Kidney capillary endothelial cell (primary cell): Measurements from ENCODE around the gene LDLRAD4.
A peak's percentile ranks its signal among the peaks of the same experiment; 100 is the strongest.
"Not testable (repeated sequence)": the region's sequence is repeated elsewhere in the genome, so short reads cannot be mapped to it uniquely, and the experiment has no call there.

ENCODE experiments used
- DNase-seq: peaks from one replicate; pipeline ENCODE4 v3.0.0-alpha.2; 2018; ENCODE audit warnings: low spot score

The LDLRAD4 gene

DNA sequence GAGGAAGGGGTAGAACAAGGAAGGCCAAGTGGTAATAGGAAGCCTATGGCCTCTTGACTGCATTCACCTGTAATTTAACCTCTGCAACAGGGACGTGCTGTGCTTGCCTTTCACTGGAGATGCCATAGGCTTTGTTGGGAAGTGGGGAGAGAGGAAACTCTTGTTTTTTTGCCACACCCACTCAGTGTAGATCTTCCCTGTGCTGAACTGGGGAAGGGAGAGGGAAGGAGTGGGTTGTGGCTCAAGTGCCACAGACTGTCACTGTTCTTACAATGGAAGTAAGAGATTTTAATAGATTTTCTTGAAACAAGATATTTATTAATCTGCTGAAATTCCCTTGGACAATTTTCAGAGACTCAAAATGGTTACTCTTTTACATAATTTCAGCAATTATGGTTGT is 380.5 kb downstream of the LDLRAD4 start:
- DNase-seq: no peak

DNA sequence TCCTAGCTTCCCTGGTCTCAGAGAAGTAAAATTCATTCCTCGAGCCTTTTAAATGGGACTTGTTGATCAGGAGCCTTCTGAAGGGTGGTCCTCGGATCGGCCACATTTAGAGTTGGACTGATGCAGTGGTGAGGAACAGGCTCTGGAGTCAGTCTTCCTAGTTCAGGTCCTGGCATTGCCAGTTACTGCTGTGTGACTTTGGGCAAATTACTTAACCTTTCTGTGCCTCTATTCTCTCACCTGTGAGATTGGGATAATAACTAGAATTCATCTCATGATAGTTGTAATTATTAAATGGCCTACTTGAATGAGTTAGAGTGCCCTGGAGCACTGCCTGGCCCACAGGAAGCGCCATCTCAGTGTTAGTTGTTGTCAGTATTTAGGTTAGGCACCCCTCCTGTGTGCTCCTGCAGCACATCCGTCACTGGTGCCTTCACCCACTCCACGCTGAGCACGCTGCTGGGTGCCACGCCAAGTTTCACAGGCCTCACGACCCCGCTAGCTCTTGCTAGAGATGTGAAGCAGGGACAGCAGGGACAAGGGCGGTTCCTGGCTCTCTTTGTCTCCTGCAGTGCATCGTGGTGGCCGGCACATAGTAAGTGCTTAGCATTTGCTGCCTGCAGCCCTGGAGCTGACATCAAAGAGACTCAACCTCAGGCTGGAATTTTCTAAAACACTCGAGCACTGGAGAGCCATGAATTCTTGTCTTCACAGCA is 384.9 kb downstream of the LDLRAD4 start:
- DNase-seq: no peak

DNA sequence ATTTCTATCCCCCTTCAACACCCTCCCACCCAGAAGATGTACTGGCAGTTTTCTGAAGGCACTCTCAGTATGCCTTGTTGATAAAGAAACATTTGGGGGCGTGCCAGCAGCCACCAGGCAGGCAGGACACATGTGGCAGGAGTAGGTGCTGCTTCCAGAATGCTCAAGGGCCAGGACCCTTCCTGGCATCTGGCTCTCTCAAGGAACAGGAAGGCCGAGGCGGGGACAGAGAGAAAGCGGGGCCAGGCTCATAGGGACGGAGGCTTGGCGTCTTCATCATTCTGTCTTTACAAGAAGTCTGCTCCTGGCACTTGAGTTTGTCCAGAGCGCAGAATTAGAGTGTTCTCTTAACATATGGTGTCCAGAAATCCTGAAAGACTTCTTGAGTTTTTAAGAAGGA is 386.2 kb downstream of the LDLRAD4 start:
- no peak for DNase-seq

DNA sequence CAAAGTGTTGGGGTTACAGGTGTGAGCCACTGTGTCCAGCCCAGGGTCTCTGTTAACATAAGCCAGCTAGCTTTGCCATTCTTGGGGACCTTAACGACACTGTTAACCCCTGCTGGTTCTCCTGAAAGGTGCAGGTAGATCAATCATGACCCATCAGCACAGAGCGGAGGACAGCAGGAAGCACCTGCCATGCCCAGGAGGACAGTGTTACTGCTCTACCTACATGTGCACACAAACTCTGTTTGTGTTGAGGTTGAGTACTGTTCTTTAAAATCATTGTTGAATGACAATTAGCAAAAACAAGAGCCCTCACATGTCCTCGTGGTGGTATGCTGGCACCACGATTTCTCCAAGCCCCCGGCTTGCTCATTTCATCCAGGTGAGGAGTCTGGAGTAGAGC is 386.9 kb downstream of the LDLRAD4 start:
- no peak for DNase-seq

DNA sequence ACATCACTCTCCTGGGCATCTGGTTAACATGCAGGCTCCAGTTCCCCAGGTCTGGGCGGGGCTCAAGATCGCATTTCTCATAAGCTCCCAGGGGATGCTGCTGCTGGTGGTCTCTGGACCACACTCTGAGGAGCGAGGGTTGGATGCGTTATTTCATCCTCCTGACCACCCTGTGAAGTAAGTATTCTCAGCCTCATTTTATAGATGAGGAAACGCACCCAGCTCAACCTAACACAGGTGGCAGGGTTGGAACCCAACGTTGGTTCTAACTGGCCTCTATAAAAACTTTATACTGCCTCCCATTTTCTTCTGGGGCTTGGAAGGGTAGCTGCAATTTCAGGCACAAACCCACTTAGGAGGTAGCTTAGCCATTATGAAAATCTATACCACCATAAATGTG is 387.3 kb downstream of the LDLRAD4 start:
- DNase-seq: no peak

DNA sequence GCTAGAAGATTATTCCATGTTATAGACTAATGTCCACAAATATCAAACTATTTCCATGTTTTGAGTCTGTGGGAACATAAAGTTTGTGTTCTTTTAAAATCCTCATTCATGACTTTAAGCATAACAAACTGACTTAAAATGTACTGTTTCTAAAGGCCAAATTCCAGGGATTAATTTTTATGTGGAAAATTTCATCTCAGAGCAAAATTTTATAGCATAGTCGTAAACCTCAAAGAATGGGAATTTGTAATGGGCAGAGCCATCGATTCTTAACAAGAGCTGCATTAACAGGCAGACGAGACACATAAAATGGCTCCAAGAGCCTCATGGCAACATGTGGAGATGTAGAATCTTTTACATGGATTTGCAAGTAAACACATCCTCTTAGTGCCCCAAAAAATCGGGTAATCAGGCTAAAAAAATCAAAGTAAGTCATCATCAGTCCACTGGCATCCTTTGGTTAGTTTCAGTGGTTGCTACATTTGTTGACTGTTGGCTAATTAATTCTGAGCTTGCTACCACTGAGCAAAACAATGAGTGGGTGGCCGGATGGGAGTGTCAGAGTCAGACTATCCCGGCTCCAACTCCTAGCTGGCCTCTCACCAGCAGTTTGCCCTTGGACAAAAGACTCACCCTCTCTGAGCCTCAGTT is 388.2 kb downstream of the LDLRAD4 start:
- no peak for DNase-seq

DNA sequence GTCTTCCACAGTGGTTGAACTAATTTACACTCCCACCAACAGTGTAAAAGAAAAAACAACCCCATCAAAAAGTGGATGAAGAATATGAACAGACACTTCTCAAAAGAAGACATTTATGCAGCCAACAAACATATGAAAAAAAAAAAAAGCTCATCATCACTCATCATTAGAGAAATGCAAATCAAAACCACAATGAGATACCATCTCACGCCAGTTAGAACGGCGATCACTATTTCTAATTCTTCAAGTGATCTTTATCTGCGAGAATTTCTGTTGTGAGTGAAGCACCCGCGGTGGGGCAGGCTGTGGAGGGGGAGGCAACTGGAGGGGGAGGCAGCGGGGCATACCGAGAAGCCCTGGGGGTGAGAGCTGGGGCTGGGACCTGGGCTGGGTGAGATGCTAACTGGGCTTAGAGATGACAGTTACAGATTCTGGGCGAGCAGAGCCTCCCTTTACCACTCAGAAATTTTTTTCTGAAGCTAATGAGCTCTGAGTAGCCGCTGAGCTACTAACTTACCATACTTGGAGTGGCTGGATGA is 389.5 kb downstream of the LDLRAD4 start:
- not testable (repeated sequence) for DNase-seq

DNA sequence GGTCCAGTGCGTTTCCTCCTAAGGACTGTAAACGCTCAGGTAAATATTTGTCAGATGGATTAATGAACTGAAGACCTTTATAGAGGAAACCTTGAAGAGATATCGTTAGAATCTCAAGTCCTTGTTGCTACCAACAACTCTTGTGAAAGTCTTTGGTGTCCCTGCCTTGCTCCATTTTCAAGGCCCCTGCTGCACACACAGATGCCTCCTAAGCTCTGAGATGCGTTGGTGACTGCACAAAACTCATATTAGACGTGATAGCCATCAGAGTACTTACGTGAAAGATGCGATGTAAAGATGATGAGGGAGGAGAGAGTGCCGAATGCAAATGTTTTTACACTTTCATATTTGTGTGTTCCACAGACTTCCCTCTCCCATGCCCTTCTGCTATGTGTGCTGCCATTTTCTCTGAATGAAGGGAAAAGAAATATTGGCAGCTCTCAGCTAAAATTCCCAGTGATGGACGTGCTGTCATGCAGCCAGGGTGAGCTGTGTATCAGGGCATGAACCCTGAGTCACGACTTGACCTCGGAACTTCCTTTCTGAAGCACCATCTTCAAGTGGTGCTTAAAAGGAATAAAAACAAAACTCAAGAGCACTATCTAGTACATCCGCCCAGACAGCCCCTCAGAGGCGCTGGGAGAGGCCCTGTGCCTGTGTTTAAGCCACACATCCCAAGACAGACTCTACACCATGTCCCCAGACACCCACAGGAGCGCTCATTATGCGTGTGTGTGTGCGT is 390.4 kb downstream of the LDLRAD4 start:
- DNase-seq: no peak

DNA sequence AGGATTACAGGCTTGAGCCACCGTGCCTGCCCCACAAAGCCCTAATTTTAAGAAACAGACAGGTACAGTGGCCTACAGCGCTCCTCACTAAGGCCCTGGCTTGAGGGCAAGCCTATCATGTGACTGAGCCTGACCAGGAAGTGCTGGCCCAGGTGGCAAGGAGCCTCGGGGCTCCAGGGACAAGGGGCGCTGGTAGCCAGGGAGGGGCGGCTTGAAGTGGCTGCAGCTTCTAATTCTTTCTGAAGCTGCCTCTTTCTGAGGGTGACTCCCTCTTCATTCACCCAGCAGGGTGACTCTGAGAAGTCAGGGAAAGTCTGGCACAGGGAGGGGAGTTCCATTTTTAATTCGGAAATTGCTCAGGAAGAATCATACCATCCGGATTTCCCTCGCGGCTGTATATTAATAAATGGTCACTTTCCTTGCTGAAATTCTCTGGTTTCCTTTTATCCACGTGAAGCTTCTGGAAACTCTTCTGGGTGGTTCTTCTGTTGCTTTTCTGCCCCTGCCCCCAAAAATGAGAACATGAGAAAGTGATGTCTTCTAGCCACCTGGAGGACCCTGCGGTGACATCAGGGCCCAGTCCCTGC is 392.1 kb downstream of the LDLRAD4 start:
- DNase-seq: peak; percentile 51

DNA sequence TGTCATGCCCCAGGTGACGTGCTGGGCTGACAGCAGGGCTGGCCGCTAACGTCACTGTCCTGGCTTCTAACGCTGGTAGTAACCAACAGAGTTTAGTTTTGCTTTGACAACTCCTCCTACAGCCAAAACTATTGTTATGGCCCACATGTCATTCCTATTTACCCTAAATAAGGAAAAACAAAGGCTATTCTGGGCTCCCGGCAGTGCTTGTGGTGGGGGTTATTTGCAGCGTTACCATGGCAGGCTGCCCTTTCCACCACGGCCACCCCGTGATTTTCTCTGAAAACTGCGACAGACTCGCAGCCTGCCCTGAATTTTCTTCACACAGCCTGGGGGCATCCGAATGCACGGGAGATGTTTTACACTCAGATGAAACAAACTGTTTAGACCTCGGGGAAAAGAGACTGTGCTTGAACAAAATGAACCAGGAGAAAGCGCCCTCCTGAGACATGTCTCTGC is 392.6 kb downstream of the LDLRAD4 start:
- DNase-seq: peak; percentile 22

DNA sequence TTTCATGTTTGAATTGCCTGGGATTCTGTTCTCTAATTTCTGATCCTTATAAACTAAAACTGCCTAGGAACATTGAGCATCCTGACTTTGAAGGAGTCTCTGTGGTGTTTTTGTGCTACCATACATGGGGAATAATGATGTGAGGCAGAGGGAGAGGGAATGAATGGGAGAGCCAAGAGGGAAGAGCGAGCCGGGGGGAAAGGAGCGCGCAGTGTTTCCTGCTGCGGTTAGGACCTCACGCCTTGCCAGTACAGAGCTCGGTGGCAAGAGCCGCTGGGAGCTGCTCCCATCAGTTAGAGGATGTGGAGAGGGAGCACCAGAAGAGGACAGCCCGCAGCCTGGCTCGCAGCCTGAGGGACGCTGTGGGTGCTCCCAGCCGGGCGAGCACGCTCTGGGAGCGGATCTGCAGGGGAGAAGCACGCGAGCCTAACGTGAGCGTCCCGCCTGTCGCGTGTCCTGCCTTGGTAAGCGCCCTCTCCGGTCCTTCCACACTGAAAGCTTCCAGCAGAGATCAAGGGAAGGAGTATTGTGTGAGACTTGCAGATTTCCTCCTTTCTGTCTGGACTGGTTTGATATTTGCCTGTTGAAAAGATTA is 393.1 kb downstream of the LDLRAD4 start:
- DNase-seq: no peak

DNA sequence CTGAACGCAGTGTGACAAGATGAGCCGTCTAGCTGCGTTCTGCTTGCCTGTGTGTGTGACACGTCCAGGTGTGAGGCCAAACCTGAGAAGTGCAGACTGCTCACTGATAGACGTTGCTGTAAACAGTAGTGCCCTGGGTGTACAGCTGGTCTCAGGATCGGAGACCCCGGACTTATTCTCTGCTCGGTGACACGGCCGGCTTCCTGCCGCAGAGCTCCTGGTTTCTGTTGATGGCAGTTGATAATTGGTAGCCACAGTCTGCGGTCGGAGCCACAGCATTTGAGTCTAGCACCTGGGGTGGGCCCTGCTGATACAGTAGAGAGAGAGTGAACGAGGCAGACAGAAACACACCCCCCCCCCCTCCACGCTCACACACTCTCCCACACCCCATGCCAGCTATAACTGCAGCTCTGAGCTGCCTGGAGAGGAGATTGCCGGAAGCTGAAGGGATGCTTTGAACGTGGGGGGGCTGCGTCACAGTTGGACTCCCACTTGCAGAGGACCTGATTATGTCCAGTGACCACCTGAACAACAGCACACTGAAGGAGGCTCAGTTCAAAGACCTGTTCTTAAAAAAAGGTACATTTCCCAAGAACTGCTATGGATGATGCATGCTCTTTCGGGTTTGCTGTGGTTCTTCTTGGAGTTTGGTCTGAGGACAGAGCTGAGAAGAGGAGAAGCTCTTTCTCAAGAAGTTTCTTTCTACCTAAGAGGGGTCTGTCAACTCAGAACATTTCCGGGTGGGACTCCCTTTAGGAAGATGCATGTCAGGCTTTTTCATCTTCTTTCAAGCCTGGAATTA is 393.8 kb downstream of the LDLRAD4 start:
- DNase-seq: no peak

DNA sequence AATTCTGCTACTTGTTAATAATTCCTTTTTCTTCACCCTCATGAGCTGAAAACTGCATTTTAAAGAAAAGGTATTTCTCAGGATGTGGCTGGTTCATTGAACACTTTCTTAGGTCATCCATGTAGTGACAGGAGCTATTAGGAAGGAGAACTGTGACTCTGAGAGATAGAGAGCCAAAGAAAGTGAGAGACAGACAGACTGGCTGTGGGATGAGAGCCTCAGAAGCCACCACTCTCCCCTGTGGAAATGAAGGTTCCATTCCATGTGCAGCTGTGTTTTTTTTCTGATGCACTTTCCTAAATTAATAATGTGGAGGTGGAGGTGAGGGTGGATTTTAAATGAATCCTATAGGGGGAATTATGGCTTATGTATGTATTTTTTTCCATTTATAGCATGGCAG is 394.5 kb downstream of the LDLRAD4 start:
- no peak for DNase-seq

DNA sequence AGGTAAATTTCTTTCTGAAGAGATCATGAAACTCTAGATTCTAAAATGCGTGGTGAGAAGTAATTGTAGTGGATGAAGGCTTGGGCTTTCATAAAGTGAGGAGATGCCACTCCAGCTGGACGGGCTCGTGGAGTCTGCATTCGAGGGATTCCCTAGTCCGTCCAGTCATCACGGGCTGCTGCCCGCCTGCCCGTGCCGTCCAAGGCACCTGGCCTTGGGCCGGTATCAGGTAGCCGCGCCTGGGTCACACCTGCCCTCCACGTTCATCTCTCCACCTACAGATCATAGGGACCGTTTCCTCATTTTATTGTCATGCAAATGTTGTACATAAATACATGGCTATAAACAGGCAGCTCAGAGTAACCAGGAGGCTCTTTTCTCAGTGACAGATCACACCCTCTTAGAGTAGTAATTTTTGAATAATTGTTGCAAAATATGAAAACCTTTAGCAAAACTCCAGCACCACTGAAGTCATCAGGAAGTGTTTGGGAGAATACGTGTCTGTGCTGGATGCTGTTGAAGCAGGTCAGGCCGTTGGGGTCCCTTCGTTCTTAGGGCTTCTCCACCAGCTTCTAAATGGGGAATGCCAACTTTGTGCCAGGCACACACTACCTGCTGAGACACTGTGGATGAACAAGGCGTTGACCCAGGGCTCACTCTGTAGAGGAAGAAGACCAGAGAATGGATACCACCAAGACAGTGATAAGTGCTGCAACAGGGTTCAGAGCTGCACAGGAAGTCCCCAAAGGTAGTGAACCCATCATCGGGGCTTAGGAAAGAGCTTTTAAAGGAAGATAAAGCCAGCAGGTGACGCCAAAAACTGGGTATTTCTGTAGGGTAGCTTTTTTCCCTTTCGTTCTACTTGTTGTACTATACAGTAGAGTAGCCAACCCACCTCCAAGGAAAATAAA is 395.3 kb downstream of the LDLRAD4 start:
- no peak for DNase-seq

DNA sequence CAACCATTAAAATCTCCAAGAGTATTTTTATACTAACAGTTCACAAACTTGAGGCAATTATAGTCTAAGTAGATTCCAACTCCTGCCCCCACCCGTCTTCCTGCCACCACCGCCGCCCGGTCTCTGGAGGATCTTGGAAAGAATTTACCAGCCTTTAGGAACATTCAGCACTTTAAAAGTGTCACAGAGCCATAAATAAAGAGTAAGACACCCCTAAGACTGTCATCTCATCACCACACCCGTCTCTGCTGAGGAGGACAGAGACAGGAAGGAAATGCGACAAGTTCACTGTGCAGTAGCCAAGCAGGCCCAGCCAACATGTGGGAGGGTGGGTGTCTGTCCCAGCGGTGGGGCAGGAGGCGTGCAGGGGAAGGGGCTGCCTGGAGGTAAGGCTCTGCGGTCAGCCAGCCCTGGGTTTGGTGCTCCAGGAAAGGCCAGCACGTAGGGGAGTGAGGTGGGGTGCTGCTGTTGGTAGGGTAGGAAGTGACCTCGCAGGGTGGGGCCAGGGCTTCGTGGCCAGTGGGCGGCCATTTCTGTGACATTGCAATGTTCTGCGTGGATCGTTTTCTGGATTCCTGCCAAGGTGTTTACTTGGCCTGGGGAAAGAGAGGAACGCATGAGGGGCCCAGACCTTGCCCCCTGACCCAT is 396.2 kb downstream of the LDLRAD4 start:
- peak; percentile 24 for DNase-seq

DNA sequence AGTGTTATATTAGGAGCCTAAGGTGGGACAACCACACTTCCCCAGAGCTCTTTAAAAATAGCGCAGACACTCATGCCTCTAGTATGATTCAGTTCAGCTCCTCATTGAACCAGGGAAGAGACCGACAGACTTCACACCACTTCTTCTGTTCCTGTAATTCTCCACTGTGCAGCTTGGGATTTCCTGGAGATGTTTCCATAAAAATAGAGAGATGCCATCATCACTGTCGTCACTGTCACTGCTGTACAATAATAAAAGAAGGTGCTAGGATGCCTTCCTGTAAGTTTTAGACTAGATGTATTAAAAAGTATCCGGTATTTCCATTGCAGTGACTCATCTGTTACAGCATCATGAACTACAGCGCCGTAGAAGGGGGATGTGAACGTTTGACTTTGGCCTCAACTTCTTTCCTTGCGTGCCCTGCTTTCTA is 396.9 kb downstream of the LDLRAD4 start:
- peak; percentile 76 for DNase-seq

DNA sequence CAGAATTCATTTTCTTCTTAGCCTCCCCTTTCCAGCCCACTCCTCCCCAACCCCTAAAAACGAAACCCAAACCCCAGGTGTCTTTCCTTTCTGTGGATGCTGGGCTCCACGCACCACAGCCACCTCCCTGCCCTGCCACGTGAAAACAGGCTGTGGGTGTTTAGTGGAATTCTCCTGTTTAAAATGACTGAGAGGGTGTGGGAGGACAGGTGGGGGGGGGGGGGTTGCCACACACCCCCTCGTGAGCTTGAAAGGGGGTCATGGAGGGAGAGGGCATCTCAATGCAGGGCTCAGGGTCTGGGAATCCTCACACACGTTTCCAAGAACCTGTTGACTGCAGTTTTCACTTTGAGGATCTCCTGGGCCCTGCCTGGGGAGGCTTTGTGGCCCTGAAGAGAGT is 397.5 kb downstream of the LDLRAD4 start:
- DNase-seq: no peak

DNA sequence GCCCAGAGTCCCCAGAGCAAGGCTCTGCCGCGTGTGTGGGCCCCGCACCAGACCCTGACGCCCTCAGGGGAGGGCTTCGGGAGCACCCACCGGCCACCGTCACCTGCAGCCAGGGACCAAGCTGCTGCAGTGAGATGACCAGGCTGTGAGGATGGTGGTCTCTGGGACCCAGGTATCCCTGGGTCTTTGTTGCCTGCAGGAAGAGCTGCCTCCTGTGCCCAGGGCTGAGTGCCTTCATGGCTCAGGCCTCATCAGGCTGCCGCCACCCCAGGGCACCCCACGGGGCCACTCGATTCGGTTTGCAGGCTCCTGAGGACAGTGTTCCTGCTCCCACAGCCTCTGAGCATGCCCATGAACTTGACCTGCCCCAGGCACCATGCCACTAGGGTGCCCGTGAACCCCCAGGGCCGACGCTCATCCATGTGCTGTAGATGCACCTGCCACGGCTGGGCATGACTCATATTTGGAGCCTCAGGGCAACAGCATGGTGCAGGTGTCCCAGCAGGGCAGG is 398.0 kb downstream of the LDLRAD4 start:
- no peak for DNase-seq

DNA sequence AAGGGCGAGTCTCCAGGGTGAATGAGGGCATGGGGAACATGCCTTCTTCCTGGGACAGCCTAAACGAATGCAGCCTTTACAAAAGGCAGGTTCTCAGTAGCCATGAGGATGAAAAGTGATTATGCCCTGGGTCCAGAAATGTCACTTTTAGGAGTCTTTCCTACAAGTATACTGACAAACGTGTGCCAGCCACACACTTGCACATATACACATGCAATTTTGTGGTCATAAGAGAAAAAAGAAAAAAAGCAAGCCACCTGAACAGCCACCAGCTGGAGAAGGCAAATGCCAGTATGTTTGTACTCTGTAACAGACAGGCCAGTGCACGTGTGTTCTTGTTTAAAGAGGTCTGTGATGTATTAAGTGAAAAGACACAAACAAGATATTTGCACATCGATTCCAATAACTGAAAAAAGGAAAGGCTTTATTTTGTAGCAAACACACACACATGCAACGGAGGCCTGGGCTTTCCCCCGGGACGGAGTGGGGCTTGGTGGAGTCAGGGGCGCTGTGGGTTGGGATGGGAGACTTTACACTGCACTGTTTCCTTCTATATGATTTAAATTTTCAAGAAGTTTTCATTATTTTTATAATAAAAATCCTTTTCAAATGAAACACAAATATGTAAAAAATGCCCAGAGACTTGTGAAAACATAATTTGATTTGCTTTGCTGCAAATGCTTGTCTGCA is 399.4 kb downstream of the LDLRAD4 start:
- no peak for DNase-seq
